BLaER1 (cell line): ENCODE data around the gene SLC14A1.

Source experiments
- H3K27ac ChIP-seq: shearing (Covaris generic); formaldehyde crosslinking; 2 replicates; pipeline ENCODE4 v1.8.1; 2022
- H3K27me3 ChIP-seq: shearing (Covaris generic); formaldehyde crosslinking; 2 replicates; pipeline ENCODE4 v1.8.1; 2022
- H3K36me3 ChIP-seq: shearing (Covaris generic); formaldehyde crosslinking; 2 replicates; pipeline ENCODE4 v1.8.1; 2022
- H3K4me1 ChIP-seq: shearing (Covaris generic); formaldehyde crosslinking; 2 replicates; pipeline ENCODE4 v1.8.1; 2022
- H3K4me2 ChIP-seq: shearing (Covaris generic); formaldehyde crosslinking; 2 replicates; pipeline ENCODE4 v1.8.1; 2022
- H3K4me3 ChIP-seq: shearing (Covaris generic); formaldehyde crosslinking; 2 replicates; pipeline ENCODE4 v1.8.1; 2022
- H3K9ac ChIP-seq: shearing (Covaris generic); formaldehyde crosslinking; 2 replicates; pipeline ENCODE4 v1.8.1; 2022
- H3K9me3 ChIP-seq: shearing (Covaris generic); formaldehyde crosslinking; 2 replicates; pipeline ENCODE4 v1.8.1; 2022
- H4K20me1 ChIP-seq: shearing (Covaris generic); formaldehyde crosslinking; 2 replicates; pipeline ENCODE4 v1.8.1; 2022
- Cebpa-rat ChIP-seq: shearing (Covaris generic); IDR thresholded peaks from 2 replicates; pipeline ENCODE4 v1.8.1; 2022

The SLC14A1 gene

GRCh38 chr18:45771587-45772480, 47.9 kb downstream of the SLC14A1 start:
- no peak overlapping the region for H3K27ac ChIP-seq

DNA sequence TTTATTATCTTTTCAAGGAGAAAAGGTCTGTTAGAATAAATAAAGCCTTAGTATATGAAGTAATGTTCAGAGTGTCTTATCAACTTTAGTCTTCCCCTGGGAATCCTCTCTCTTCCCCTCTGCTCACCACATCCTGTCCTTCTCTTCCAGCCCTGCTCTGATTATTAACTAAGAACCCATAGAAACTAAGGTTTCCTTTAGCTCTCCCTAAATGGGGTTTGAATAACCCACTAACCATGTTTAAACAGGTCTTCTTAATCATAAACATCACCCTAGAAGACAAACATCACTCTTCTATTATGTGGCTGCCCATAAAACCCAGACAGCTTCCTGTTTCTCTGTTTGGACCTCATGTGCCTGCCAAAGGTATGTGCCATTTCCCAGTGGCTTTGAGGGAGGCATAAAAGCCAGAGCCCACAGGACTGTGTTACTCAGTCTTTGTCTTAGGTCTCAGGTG, 50.1 kb downstream of the SLC14A1 start:
- H3K36me3 ChIP-seq = no peaks in the 10 kb centered on the region
- H4K20me1 ChIP-seq = no peaks in the 10 kb centered on the region
- TF ChIP-seq Cebpa-rat = no peak
- peak overlapping the region; percentile 90 for H3K4me2 ChIP-seq
- H3K9ac ChIP-seq = peak overlapping the region; percentile 27
- H3K9me3 ChIP-seq = peaks cover 18% of the 10 kb centered on the region
- H3K27ac ChIP-seq = peak overlapping the region; percentile 48; the same call in 1 of the 2 replicates
- H3K4me3 ChIP-seq = peak overlapping the region; percentile 49; the same call in 1 of the 2 replicates
- H3K4me1 ChIP-seq = peaks cover 54% of the 10 kb centered on the region
- H3K27me3 ChIP-seq = peaks cover 18% of the 10 kb centered on the region

More at GRCh38 chr18:45771587-45772480, 47.9 kb downstream of the SLC14A1 start:
- no peak for TF ChIP-seq Cebpa-rat
- Histone ChIP-seq H4K20me1 (no peaks in the 10 kb centered on the region), H3K4me1 (peaks cover 54% of the 10 kb centered on the region), H3K27me3 (peaks cover 18% of the 10 kb centered on the region), H3K4me2 (peak overlapping the region; percentile 90), H3K9me3 (peaks cover 18% of the 10 kb centered on the region), H3K9ac (no peak overlapping the region), H3K36me3 (no peaks in the 10 kb centered on the region), H3K4me3 (no peak overlapping the region)

- peak overlapping the region; percentile 60 for H3K27ac ChIP-seq
Observed at GRCh38 chr18:45775241-45775676, 51.3 kb downstream of the SLC14A1 start.

DNA sequence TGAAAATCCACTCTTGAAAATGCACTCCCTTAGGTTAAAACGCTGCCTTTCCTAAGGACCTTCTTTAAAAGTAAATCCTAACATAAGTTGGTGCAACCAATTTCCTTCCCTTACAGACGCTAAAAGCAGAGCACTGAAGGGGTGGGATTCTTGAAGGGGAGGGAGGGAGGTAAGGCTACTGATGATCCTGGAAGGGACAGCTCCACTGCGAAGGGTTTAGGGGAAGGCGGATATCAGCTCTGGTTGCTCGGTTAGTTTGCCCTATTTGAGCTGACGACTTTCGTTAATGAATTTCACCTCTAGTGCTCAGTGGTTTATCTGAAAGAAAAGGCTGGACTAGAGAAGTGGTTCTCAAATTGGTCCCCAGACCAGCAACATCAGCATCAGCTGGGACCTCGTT, 51.8 kb downstream of the SLC14A1 start:
- no peak for TF ChIP-seq Cebpa-rat
- peak overlapping the region; percentile 63 for H3K4me3 ChIP-seq
- H3K36me3 ChIP-seq = no peaks in the 10 kb centered on the region
- no peaks in the 10 kb centered on the region for H4K20me1 ChIP-seq
- H3K9me3 ChIP-seq = peaks cover 7% of the 10 kb centered on the region; the same call in 1 of the 2 replicates
- peaks cover 18% of the 10 kb centered on the region for H3K27me3 ChIP-seq
- H3K4me1 ChIP-seq = peaks cover 59% of the 10 kb centered on the region
- H3K27ac ChIP-seq = peak overlapping the region; percentile 60; the same call in 1 of the 2 replicates
- peak overlapping the region; percentile 49; the same call in 1 of the 2 replicates for H3K9ac ChIP-seq
- H3K4me2 ChIP-seq = peak overlapping the region; percentile 90

More at GRCh38 chr18:45775241-45775676, 51.3 kb downstream of the SLC14A1 start:
- no peaks in the 10 kb centered on the region for H4K20me1 ChIP-seq
- H3K9me3 ChIP-seq = peaks cover 9% of the 10 kb centered on the region
- H3K27me3 ChIP-seq = peaks cover 18% of the 10 kb centered on the region
- H3K4me1 ChIP-seq = peaks cover 54% of the 10 kb centered on the region
- H3K36me3 ChIP-seq = no peaks in the 10 kb centered on the region
- peak overlapping the region; percentile 49; the same call in 1 of the 2 replicates for H3K9ac ChIP-seq
- H3K4me3 ChIP-seq = peak overlapping the region; percentile 63
- H3K4me2 ChIP-seq = peak overlapping the region; percentile 90
- TF ChIP-seq Cebpa-rat = no peak

GRCh38 chr18:45777393-45777792, 53.4 kb downstream of the SLC14A1 start:
- no peaks in the 10 kb centered on the region for H3K36me3 ChIP-seq
- peaks cover 49% of the 10 kb centered on the region for H3K4me1 ChIP-seq
- no peak for TF ChIP-seq Cebpa-rat
- no peak overlapping the region for H3K27ac ChIP-seq
- no peak overlapping the region for H3K4me2 ChIP-seq
- H3K9me3 ChIP-seq = peaks cover 7% of the 10 kb centered on the region; the same call in 1 of the 2 replicates
- no peaks in the 10 kb centered on the region for H4K20me1 ChIP-seq
- H3K4me3 ChIP-seq = no peak overlapping the region
- peaks cover 18% of the 10 kb centered on the region for H3K27me3 ChIP-seq
- H3K9ac ChIP-seq = no peak overlapping the region

DNA sequence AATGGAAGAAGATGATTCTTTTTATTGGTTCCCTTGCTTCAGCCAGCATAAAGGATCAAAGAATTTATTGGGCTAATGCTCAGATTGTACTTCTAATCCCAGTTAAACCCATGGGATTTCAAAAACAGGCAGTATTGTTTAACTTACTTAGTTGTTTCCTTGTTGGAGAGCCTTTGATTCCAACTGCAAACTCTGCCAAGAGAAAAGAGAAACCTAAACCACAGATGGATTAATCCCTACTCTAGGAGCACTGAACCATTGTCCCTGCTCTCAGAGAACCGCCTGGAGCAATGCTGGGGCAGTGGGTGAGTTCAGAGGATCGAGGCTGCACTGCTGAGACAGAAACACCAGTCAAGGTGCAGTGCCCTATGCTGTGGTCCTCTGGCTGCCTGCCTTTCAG, 56.6 kb downstream of the SLC14A1 start:
- Histone ChIP-seq H3K27ac (no peak overlapping the region), H4K20me1 (no peaks in the 10 kb centered on the region), H3K4me1 (peaks cover 33% of the 10 kb centered on the region), H3K4me3 (no peak overlapping the region), H3K4me2 (no peak overlapping the region), H3K36me3 (no peaks in the 10 kb centered on the region), H3K9ac (no peak overlapping the region), H3K9me3 (peaks cover 2% of the 10 kb centered on the region; the same call in 1 of the 2 replicates), H3K27me3 (peaks cover 10% of the 10 kb centered on the region)
- TF ChIP-seq Cebpa-rat = no peak

- Histone ChIP-seq H3K4me3 (no peak overlapping the region), H3K36me3 (no peaks in the 10 kb centered on the region), H3K27ac (no peak overlapping the region), H3K27me3 (no peaks in the 10 kb centered on the region), H3K9me3 (peaks cover 10% of the 10 kb centered on the region; the same call in 1 of the 2 replicates), H3K4me2 (no peak overlapping the region), H3K4me1 (peaks cover 25% of the 10 kb centered on the region), H4K20me1 (no peaks in the 10 kb centered on the region), H3K9ac (no peak overlapping the region)
- no peak for TF ChIP-seq Cebpa-rat
Observed at GRCh38 chr18:45782662-45783061, 58.7 kb downstream of the SLC14A1 start.

GRCh38 chr18:45783097-45784075, 59.4 kb downstream of the SLC14A1 start:
- Histone ChIP-seq H3K4me2 (peak overlapping the region; percentile 37), H3K36me3 (no peaks in the 10 kb centered on the region), H4K20me1 (no peaks in the 10 kb centered on the region), H3K9me3 (peaks cover 14% of the 10 kb centered on the region; the same call in 1 of the 2 replicates), H3K27me3 (no peaks in the 10 kb centered on the region), H3K4me1 (peaks cover 25% of the 10 kb centered on the region), H3K27ac (no peak overlapping the region), H3K9ac (no peak overlapping the region), H3K4me3 (no peak overlapping the region)
- no peak for TF ChIP-seq Cebpa-rat

DNA sequence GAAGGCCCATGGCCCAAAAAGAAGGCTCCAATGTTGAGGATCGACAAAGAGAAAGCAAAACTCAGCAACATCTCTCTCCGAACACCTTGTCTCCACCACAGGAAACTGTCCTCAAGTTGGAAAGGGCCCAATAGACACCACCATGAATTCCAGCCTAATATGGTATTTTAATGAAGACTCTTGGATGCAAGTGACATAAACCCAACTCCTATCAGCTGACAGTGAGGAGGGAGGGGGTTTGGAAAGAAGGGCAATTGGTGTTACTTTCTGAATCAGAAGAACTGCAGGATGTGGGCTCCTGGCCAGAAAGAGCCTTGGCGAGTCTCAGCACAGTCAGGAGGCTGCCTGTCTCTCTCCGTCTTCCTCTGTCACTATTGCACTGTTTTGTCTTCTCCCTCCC, 61.2 kb downstream of the SLC14A1 start:
- H3K4me3 ChIP-seq = no peak overlapping the region
- H3K27ac ChIP-seq = no peak overlapping the region
- H3K4me1 ChIP-seq = peaks cover 25% of the 10 kb centered on the region
- H3K9ac ChIP-seq = no peak overlapping the region
- no peaks in the 10 kb centered on the region for H3K27me3 ChIP-seq
- no peak for TF ChIP-seq Cebpa-rat
- no peaks in the 10 kb centered on the region for H4K20me1 ChIP-seq
- no peaks in the 10 kb centered on the region for H3K36me3 ChIP-seq
- peaks cover 14% of the 10 kb centered on the region; the same call in 1 of the 2 replicates for H3K9me3 ChIP-seq
- H3K4me2 ChIP-seq = peak overlapping the region; percentile 27; the same call in 1 of the 2 replicates
